Suprapubic skin (tissue), 4 donors: ENCODE data around the gene WWC2. TPM values are rescaled to one million over a fixed set of nuclear protein-coding genes. Genes with fewer than 3 reads are reported as not detected.

Experiments used
- DNase-seq, 2 donors: peaks; one replicate each; pipeline ENCODE4 v3.0.0-alpha.2; 2019; ENCODE audit warnings: low spot score in 2 of 2
- H3K27ac ChIP-seq: fragments of 200-600 bp; sonication (generic); one replicate; pipeline ENCODE4 v1.5.1; 2019
- H3K27me3 ChIP-seq: fragments of 200-600 bp; sonication (generic); one replicate; pipeline ENCODE4 v1.5.1; 2019
- H3K36me3 ChIP-seq: fragments of 200-600 bp; sonication (generic); one replicate; pipeline ENCODE4 v1.5.1; 2019
- H3K4me1 ChIP-seq: fragments of 200-600 bp; sonication (generic); one replicate; pipeline ENCODE4 v1.5.1; 2019
- H3K4me3 ChIP-seq: fragments of 200-600 bp; sonication (generic); one replicate; pipeline ENCODE4 v1.5.1; 2019; ENCODE audit warnings: mild to moderate bottlenecking
- H3K9me3 ChIP-seq: fragments of 200-600 bp; sonication (generic); one replicate; pipeline ENCODE4 v1.5.1; 2019
- EP300 ChIP-seq: sonication (generic); formaldehyde crosslinking; IDR thresholded peaks from one replicate; pipeline ENCODE4 v1.6.1; 2017; ENCODE audit warnings: antibody characterized with exemption
- POLR2A ChIP-seq, 2 donors: fragments of 450-650 bp; IDR thresholded peaks; one replicate each; pipeline ENCODE4 v1.6.1; 2017; ENCODE audit warnings: antibody characterized with exemption in 2 of 2, mild to moderate bottlenecking in 2 of 2, moderate library complexity in 2 of 2
- POLR2AphosphoS5 ChIP-seq, 3 donors: sonication (generic); formaldehyde crosslinking; IDR thresholded peaks; one replicate each; pipeline ENCODE4 v1.6.1; 2017; ENCODE audit warnings: antibody characterized with exemption in 3 of 3
- WGBS: methylation state at CpG from one replicate; pipeline ENCODE4 v1.1.5; 2018; 5-methylcytosine and 5-hydroxymethylcytosine counted together
- total RNA-seq, 4 donors: library from RNA; depleted of rRNA; stranded (reverse); fragments of >200 nt; gene quantifications; one replicate each; pipeline ENCODE4 v1.1.0, GENCODE V29; 2016
- TF ChIP-seq, protein P1 (sequence below), 2 donors: fragments of 200-600 bp in 1 of 2; fragments of 450-650 bp in 1 of 2; sonication (generic) in 1 of 2; IDR thresholded peaks; one replicate each; pipeline ENCODE4 v1.5.1; 2016 to 2019; ENCODE audit warnings: antibody characterized with exemption in 2 of 2, mild to moderate bottlenecking in 1 of 2, moderate library complexity in 1 of 2

Gene WWC2
- total RNA-seq, 4 donors from 2014 or later = 9.2 to 30.4 (median 15.2) TPM

DNA sequence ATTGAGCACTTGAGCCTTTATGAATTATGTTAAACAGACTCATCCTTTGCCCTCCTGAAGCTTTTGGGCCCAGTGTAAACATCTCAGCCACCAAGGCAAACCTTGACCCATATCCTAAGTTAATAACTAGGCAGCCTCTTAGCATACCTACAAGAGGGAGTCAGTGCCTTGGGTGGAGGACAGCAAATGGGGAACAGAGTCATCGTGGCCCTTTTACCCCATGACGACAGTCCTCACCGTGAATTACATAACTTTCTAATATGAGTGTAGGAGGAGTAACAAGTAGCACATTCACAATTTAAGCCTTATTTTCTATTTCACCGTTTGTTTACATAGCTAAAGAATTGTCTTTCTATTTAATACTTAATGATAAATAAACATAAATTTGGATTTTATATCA, 204.2 kb downstream of the WWC2 start:
- no peak overlapping the region for H3K27ac ChIP-seq
- no peaks in the 10 kb centered on the region for H3K9me3 ChIP-seq
- WGBS = 87% methylated on average over 4 of the region's 4 CpGs
- no peak for DNase-seq
- no peak for TF ChIP-seq POLR2AphosphoS5 (IDR thresholded peaks at IDR 0.05)
- TF ChIP-seq, protein P1, sequence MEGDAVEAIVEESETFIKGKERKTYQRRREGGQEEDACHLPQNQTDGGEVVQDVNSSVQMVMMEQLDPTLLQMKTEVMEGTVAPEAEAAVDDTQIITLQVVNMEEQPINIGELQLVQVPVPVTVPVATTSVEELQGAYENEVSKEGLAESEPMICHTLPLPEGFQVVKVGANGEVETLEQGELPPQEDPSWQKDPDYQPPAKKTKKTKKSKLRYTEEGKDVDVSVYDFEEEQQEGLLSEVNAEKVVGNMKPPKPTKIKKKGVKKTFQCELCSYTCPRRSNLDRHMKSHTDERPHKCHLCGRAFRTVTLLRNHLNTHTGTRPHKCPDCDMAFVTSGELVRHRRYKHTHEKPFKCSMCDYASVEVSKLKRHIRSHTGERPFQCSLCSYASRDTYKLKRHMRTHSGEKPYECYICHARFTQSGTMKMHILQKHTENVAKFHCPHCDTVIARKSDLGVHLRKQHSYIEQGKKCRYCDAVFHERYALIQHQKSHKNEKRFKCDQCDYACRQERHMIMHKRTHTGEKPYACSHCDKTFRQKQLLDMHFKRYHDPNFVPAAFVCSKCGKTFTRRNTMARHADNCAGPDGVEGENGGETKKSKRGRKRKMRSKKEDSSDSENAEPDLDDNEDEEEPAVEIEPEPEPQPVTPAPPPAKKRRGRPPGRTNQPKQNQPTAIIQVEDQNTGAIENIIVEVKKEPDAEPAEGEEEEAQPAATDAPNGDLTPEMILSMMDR (IDR thresholded peaks at IDR 0.05) = no peak
- TF ChIP-seq POLR2A (IDR thresholded peaks at IDR 0.05) = no peak
- no peak for TF ChIP-seq EP300
- no peaks in the 10 kb centered on the region for H3K36me3 ChIP-seq
- H3K4me1 ChIP-seq = no peaks in the 10 kb centered on the region
- H3K27me3 ChIP-seq = no peaks in the 10 kb centered on the region
- no peak overlapping the region for H3K4me3 ChIP-seq

DNA sequence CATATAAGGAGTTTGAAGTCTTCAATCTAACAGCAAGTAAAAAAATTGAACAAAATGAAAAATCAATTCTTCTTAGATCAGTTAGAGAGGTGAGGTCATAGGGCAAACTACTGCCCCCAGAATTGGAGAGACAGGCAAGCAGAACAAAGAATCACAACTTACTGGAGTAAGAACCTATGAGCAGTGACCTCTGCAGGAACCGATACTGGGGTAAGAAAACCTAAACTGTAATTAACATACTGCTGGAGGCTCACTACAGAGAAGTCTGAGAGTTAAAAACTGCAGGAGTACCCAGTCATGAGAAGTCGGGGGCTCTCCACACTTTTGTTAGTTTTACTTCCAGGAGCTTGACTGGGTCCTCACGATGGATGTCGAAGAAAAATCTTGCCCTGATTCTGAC, 205.0 kb downstream of the WWC2 start:
- no peak for DNase-seq
- no peaks in the 10 kb centered on the region for H3K27me3 ChIP-seq
- H3K4me1 ChIP-seq = no peaks in the 10 kb centered on the region
- H3K9me3 ChIP-seq = no peaks in the 10 kb centered on the region
- TF ChIP-seq POLR2A (IDR thresholded peaks at IDR 0.05) = no peak
- no peak for TF ChIP-seq EP300
- no peak for TF ChIP-seq POLR2AphosphoS5 (IDR thresholded peaks at IDR 0.05)
- TF ChIP-seq, protein P1 (IDR thresholded peaks at IDR 0.05) = no peak
- H3K4me3 ChIP-seq = no peak overlapping the region
- WGBS = 94% methylated on average over 4 of the region's 4 CpGs
- H3K36me3 ChIP-seq = no peaks in the 10 kb centered on the region
- no peak overlapping the region for H3K27ac ChIP-seq

DNA sequence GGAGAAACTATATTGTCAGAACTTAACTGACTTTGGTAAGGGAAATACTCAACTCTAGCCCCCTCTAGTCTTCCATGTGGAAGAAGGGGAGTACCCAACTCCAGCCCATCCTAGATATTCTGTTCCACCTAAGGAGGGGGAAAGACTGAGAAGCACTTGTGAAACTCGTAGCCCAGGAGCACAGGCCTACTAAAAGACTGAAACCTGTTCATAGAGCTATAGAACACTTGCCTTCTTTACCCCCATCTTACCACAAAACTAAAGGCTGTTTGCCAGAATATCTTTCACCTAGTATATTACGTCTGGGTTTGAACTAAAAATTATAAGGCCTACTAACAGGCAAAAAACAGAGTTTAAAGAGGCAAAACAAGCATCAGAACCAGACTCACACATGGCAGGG, 205.5 kb downstream of the WWC2 start:
- Histone ChIP-seq H3K4me1 (no peaks in the 10 kb centered on the region), H3K36me3 (no peaks in the 10 kb centered on the region), H3K27ac (no peak overlapping the region), H3K27me3 (no peaks in the 10 kb centered on the region), H3K4me3 (no peak overlapping the region), H3K9me3 (no peaks in the 10 kb centered on the region)
- TF ChIP-seq EP300 = no peak
- TF ChIP-seq, protein P1 (IDR thresholded peaks at IDR 0.05) = no peak
- TF ChIP-seq POLR2AphosphoS5 (IDR thresholded peaks at IDR 0.05) = no peak
- TF ChIP-seq POLR2A (IDR thresholded peaks at IDR 0.05) = no peak
- WGBS = 92% methylated on average over 2 of the region's 2 CpGs
- DNase-seq = no peak

DNA sequence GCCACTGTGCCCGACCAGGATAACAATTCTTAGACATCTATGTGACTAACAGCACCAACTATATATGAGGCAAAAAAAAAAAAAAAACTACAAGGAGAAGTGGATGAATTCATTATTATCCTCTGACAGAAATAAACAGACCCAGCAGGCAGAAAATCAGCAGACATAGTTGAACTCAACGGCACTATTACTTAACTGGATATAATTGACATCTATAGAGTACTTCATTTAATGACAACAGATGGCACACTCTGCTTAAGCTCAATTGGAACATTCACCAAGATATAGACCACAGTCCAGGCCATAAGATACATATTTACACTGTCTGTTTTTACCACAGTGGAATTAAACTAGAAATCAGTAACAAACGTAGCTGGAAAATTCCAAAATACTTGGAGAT, 207.8 kb downstream of the WWC2 start:
- H3K36me3 ChIP-seq = no peaks in the 10 kb centered on the region
- no peaks in the 10 kb centered on the region for H3K27me3 ChIP-seq
- no peak overlapping the region for H3K4me3 ChIP-seq
- no peaks in the 10 kb centered on the region for H3K9me3 ChIP-seq
- 81% methylated on average over 3 of the region's 3 CpGs for WGBS
- no peak for TF ChIP-seq POLR2A (IDR thresholded peaks at IDR 0.05)
- TF ChIP-seq EP300 = no peak
- TF ChIP-seq, protein P1 (IDR thresholded peaks at IDR 0.05) = no peak
- no peak for TF ChIP-seq POLR2AphosphoS5 (IDR thresholded peaks at IDR 0.05)
- H3K27ac ChIP-seq = no peak overlapping the region
- no peak for DNase-seq
- no peaks in the 10 kb centered on the region for H3K4me1 ChIP-seq

DNA sequence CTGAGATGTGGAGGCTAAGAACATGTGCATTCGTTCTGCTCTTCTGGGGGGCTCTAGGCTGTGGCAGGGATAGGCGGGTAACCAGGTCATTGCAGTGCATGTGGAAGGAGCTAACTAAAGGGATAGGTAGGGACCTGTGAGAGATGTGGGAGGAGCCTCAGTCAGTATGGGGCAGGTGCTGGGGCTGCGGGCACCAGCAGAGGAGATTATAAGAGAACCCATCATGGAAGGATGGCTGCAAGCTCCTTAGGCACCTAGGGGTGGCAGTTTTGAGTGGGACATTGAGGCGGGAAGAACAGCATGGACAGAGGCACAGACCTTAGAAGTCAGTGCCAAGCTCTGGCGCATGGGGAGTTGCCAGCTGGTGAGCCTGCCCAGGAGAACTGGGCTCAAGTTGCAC, 213.8 kb downstream of the WWC2 start:
- Histone ChIP-seq H3K27me3 (no peaks in the 10 kb centered on the region), H3K4me1 (no peaks in the 10 kb centered on the region), H3K36me3 (peaks cover 34% of the 10 kb centered on the region), H3K27ac (no peak overlapping the region), H3K4me3 (no peak overlapping the region), H3K9me3 (no peaks in the 10 kb centered on the region)
- DNase-seq = no peak
- WGBS = 94% methylated on average over 5 of the region's 5 CpGs
- TF ChIP-seq, protein P1 (IDR thresholded peaks at IDR 0.05) = no peak
- no peak for TF ChIP-seq POLR2AphosphoS5 (IDR thresholded peaks at IDR 0.05)
- no peak for TF ChIP-seq EP300
- TF ChIP-seq POLR2A (IDR thresholded peaks at IDR 0.05) = no peak
